Psoas muscle (tissue), 8 donors: ENCODE data around the gene LRRC4C. TPM values are rescaled to one million over a fixed set of nuclear protein-coding genes. Genes with fewer than 3 reads are reported as not detected.
"Not testable (repeated sequence)": the region's sequence is repeated elsewhere in the genome, so short reads cannot be mapped to it uniquely, and the experiment has no call there.

ENCODE experiments used
- ATAC-seq, 4 donors: fragments of 200-7000 bp; cut with Tn5 transposase; one replicate each; pipeline ENCODE4 v1.9.1; 2020; ENCODE audit warnings: moderate library complexity in 3 of 4, mild to moderate bottlenecking in 2 of 4
- DNase-seq, 2 donors: peaks; one replicate each; pipeline ENCODE4 v3.0.0-alpha.2; 2020
- H3K27ac ChIP-seq: fragments of 200-600 bp; one replicate; pipeline ENCODE4 v1.8.0; 2022
- H3K27me3 ChIP-seq, 3 donors: fragments of 200-600 bp in 1 of 3; one replicate each; pipeline versions ENCODE4 v1.6.1 to v1.8.0; 2013 to 2022; ENCODE audit warnings: low read length in 2 of 3, mild to moderate bottlenecking in 2 of 3, moderate library complexity in 1 of 3; ENCODE audit not compliant: insufficient read depth in 3 of 3
- H3K36me3 ChIP-seq, 2 donors: fragments of 200-600 bp in 1 of 2; one replicate each; pipeline versions ENCODE4 v1.6.1 to v1.8.0; 2013 to 2022; ENCODE audit warnings: low read depth in 1 of 2, mild to moderate bottlenecking in 1 of 2, moderate library complexity in 1 of 2; ENCODE audit not compliant: insufficient read depth in 1 of 2
- H3K4me1 ChIP-seq: fragments of 200-600 bp; one replicate; pipeline ENCODE4 v1.8.0; 2022
- H3K4me3 ChIP-seq: fragments of 200-600 bp; one replicate; pipeline ENCODE4 v1.8.0; 2022; ENCODE audit warnings: mild to moderate bottlenecking
- H3K9me3 ChIP-seq: fragments of 200-600 bp; one replicate; pipeline ENCODE4 v1.8.0; 2022
- CTCF ChIP-seq: fragments of 200-600 bp; IDR thresholded peaks from one replicate; pipeline ENCODE4 v1.8.0; 2022; ENCODE audit warnings: antibody characterized with exemption
- WGBS, 3 donors: extraction: QIAGEN DNeasy Blood & Tissue Kit; methylation state at CpG; one replicate each; pipeline versions ENCODE4 v1.1.6 to v1.1.7; 2013; 5-methylcytosine and 5-hydroxymethylcytosine counted together
- intact Hi-C, 2 donors: fragments of 100-400 bp; cut with DNase I; formaldehyde crosslinking; loops; one replicate each; pipeline versions ENCODE4 v1.11.0 to v1.14.2; 2022
- polyA plus RNA-seq, 3 donors: library from polyadenylated mRNA; stranded (reverse); fragments of 200-250 nt; gene quantifications; one replicate each; pipeline ENCODE4 v1.2.3, GENCODE V29; 2013
- total RNA-seq, 4 donors: library from RNA; stranded (reverse); fragmentation: NEBNext Ultra II Directional in 2 of 4; extraction: Animal tissue kit (Norgen Biotek cat#: 25700) in 2 of 4; gene quantifications; one replicate each; pipeline versions ENCODE4 v1.2.1 to v1.2.4, GENCODE V29; 2021 to 2023
- donor health status: healthy with polysubstance abuse.
- donor health status: DM: no; HTN: no; CAD: no; lungs with moderate emphysema.
- donor health status: Bipolar disorder and iron deficiency.
- donor health status: healthy.
- donor health status: DM: yes; HTN: yes; CAD: no.
- donor health status: DM: no; HTN: no; CAD: no.
- donor health status: DM: no; HTN: no; CAD: no.
- donor health status: DM: yes; HTN: yes; CAD: no.

LRRC4C gene
- total and polyA plus RNA-seq, 7 donors: 0.04 to 0.34 (median 0.12) TPM; not detected in 1

GRCh38 chr11:40179541-40179940 lies 1279.9 kb downstream of the LRRC4C start:
- no peak for DNase-seq
- Histone ChIP-seq H3K9me3 (no peaks in the 10 kb centered on the region), H3K27me3 (no peaks in the 10 kb centered on the region), H3K4me3 (no peak overlapping the region), H3K27ac (no peak overlapping the region), H3K4me1 (no peaks in the 10 kb centered on the region), H3K36me3 (no peaks in the 10 kb centered on the region)
- 88 to 94% (median 89%) methylated on average over 6 of the region's 6 CpGs for WGBS, 3 donors
- ATAC-seq: no peak
- intact Hi-C loops: no loop called here
- TF ChIP-seq CTCF: no peak

DNA sequence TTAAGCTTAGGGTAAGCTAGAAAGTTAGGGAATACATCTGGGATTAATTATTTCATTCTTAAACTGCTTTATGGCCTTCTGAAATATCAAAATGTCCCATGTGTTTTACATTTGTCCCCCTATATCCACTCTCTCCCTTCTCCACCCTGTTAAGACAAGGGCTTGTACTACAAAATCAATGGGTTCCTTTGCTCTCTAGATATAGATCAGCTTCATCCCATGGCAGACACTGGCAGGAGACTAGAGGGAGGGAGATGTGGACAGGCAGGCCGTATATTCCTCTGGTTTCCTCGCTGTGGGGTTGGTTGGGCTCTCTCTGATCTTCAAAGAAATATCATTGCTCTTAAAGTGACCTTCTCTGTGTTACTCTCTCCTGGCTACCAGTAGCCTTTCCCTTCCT lies 1281.0 kb downstream of the LRRC4C start:
- 40 to 56% (median 49%) methylated on average over 2 of the region's 2 CpGs for WGBS, 3 donors
- intact Hi-C loops: no loop called here
- Histone ChIP-seq H3K27me3 (no peaks in the 10 kb centered on the region), H3K36me3 (no peaks in the 10 kb centered on the region), H3K4me1 (no peaks in the 10 kb centered on the region), H3K4me3 (no peak overlapping the region), H3K9me3 (no peaks in the 10 kb centered on the region), H3K27ac (no peak overlapping the region)
- ATAC-seq (no peak), DNase-seq (no peak)
- TF ChIP-seq CTCF: no peak

DNA sequence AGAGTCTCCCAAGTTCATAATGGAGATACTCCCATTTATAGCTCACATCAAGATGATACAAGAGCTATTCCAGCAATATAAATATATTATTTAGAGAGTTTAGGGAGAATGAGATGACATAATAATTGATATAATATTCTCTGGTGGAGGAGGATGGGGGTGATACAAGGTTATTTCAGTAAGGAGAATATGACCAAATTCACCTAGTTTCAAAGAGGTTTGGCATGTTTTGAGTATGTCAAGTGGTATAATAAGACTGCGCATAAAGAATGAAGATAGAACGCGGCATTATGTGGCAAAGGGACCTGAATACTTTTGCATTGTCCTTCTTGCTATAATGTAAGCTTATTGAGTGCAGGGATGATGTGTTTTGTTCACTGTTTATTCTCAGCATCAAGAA lies 1283.5 kb downstream of the LRRC4C start:
- DNase-seq: no peak
- no peak overlapping the region for H3K27ac ChIP-seq
- TF ChIP-seq CTCF: no peak
- no peak for ATAC-seq
- H3K4me3 ChIP-seq: no peak overlapping the region
- H3K4me1 ChIP-seq: no peaks in the 10 kb centered on the region
- no peaks in the 10 kb centered on the region for H3K36me3 ChIP-seq
- intact Hi-C loops: no loop called here
- H3K27me3 ChIP-seq: no peaks in the 10 kb centered on the region
- WGBS, 3 donors: 98 to 100% (median 98%) methylated on average over 3 of the region's 3 CpGs
- no peaks in the 10 kb centered on the region for H3K9me3 ChIP-seq

DNA sequence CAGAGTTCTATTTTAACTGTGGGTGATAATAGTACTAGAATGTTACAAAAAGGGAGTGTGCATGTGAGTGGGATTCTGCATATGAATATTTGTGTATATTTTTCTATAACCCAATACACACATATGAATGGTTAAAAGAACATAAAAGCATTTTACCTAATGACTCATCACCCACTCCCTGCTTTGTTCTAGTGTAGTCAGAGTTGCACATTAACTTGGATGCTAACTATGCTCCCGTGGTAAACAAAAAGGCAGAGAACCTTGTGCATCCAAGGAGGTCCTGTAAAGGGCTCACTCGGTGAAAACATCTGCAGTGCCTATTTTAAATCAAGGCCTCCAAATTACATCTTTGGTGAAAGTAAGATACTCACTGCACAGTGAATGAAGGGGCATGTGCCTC lies 1289.4 kb downstream of the LRRC4C start:
- no peaks in the 10 kb centered on the region for H3K4me1 ChIP-seq
- WGBS, 3 donors: 45 to 53% (median 47%) methylated on average over 2 of the region's 2 CpGs
- no peak overlapping the region for H3K4me3 ChIP-seq
- H3K36me3 ChIP-seq: no peaks in the 10 kb centered on the region
- intact Hi-C loops: no loop called here
- H3K9me3 ChIP-seq: no peaks in the 10 kb centered on the region
- no peak for DNase-seq
- no peak for ATAC-seq
- no peak overlapping the region for H3K27ac ChIP-seq
- no peaks in the 10 kb centered on the region for H3K27me3 ChIP-seq
- TF ChIP-seq CTCF: no peak

- WGBS, 3 donors: 77 to 96% (median 84%) methylated on average over 1 of the region's 1 CpG
- ATAC-seq: no peak
- intact Hi-C loops: no loop called here
Measured at GRCh38 chr11:40168414-40168813, 1291.0 kb downstream of the LRRC4C start.

GRCh38 chr11:40167805-40168204 lies 1291.6 kb downstream of the LRRC4C start:
- H3K4me1 ChIP-seq, H3K4me3 ChIP-seq, H3K27me3 ChIP-seq, intact Hi-C loops, ATAC-seq, H3K36me3 ChIP-seq, DNase-seq, H3K27ac ChIP-seq, H3K9me3 ChIP-seq: not testable (repeated sequence)
- WGBS, 3 donors: 89 to 91% (median 91%) methylated on average over 5 of the region's 5 CpGs

More at GRCh38 chr11:40168414-40168813, 1291.0 kb downstream of the LRRC4C start:
- Histone ChIP-seq H3K4me1 (no peaks in the 10 kb centered on the region), H3K27ac (no peak overlapping the region), H3K27me3 (no peaks in the 10 kb centered on the region), H3K9me3 (no peaks in the 10 kb centered on the region), H3K4me3 (no peak overlapping the region), H3K36me3 (no peaks in the 10 kb centered on the region)
- no peak for DNase-seq
- TF ChIP-seq CTCF: no peak
